H1 (cell line): ENCODE data around the gene RAD23A. TPM values are rescaled to one million over a fixed set of nuclear protein-coding genes. Genes with fewer than 3 reads are reported as not detected.
A peak's percentile ranks its signal among the peaks of the same experiment; 100 is the strongest.
"Not testable (repeated sequence)": the region's sequence is repeated elsewhere in the genome, so short reads cannot be mapped to it uniquely, and the experiment has no call there.

ENCODE experiments used
- CTCF ChIA-PET: fragments of 300-600 bp; sonication (Branson Sonifier 250); formaldehyde crosslinking; loops from one replicate; lab custom pipeline; 2021; ENCODE audit not compliant: partially characterized antibody; lab: Charles Lee
- POLR2A ChIA-PET: fragments of 300-600 bp; sonication (Branson Sonifier 250); formaldehyde crosslinking; loops from one replicate; lab custom pipeline; 2021; ENCODE audit warnings: inconsistent platforms; ENCODE audit not compliant: partially characterized antibody; lab: Charles Lee
- DNase-seq, 2 experiments: peaks; one replicate each; pipeline versions ENCODE4 v3.0.0 to v3.0.0-alpha.2; 2010 to 2022; ENCODE audit warnings: low spot score in 2 of 2, low read depth in 1 of 2, mixed read lengths in 1 of 2
- FAIRE-seq: peaks from 2 replicates; lab custom pipeline; 2011; peaks lifted over from hg19 to GRCh38; lab: Jason Lieb, UNC
- H2AFZ ChIP-seq: 2 replicates; pipeline ENCODE4 v1.8.1; 2012; ENCODE audit warnings: low read length, inconsistent platforms
- H2AK5ac ChIP-seq: 2 replicates; pipeline ENCODE4 v1.6.1; 2013; ENCODE audit warnings: low read depth, low read length
- H2BK120ac ChIP-seq: replicated peaks from 2 replicates; pipeline ENCODE3; 2013; ENCODE audit warnings: low read depth, low read length, inconsistent platforms
- H2BK12ac ChIP-seq: 2 replicates; pipeline ENCODE4 v1.6.1; 2013; ENCODE audit warnings: low read depth, low read length
- H2BK15ac ChIP-seq: 2 replicates; pipeline ENCODE4 v1.6.1; 2013; ENCODE audit warnings: low read length
- H2BK20ac ChIP-seq: 2 replicates; pipeline ENCODE4 v1.6.1; 2013; ENCODE audit warnings: low read length
- H2BK5ac ChIP-seq: 2 replicates; pipeline ENCODE4 v1.6.1; 2013; ENCODE audit warnings: low read depth, low read length
- H3K14ac ChIP-seq: 2 replicates; pipeline ENCODE4 v1.6.1; 2013; ENCODE audit warnings: inconsistent platforms; ENCODE audit not compliant: insufficient read length
- H3K18ac ChIP-seq: 2 replicates; pipeline ENCODE4 v1.6.1; 2013; ENCODE audit warnings: low read length; ENCODE audit errors: extremely low read depth
- H3K23ac ChIP-seq: 2 replicates; pipeline ENCODE4 v1.6.1; 2013; ENCODE audit warnings: inconsistent platforms; ENCODE audit not compliant: insufficient read length
- H3K23me2 ChIP-seq: 2 replicates; pipeline ENCODE4 v1.6.1; 2013; ENCODE audit warnings: low read depth, low read length
- H3K27ac ChIP-seq: 2 replicates; pipeline ENCODE4 v1.6.1; 2011; ENCODE audit warnings: low read depth, low read length, inconsistent platforms
- H3K27me3 ChIP-seq, 4 experiments: replicated peaks in 1 of 4; 1 replicate in 1 of 4; 2 replicates in 3 of 4; pipeline versions ENCODE4 v1.6.1 to v1.8.1; 2011 to 2013; ENCODE audit warnings: low read length in 3 of 4, mild to moderate bottlenecking in 3 of 4, inconsistent platforms in 2 of 4, mixed read lengths in 2 of 4, moderate library complexity in 1 of 4; ENCODE audit not compliant: control insufficient read depth in 3 of 4, insufficient read depth in 3 of 4; ENCODE audit errors: extremely low read depth in 1 of 4
- H3K36me3 ChIP-seq, 4 experiments: 2 replicates each; pipeline versions ENCODE4 v1.6.1 to v1.8.1; 2011 to 2013; ENCODE audit warnings: mild to moderate bottlenecking in 4 of 4, low read length in 3 of 4, moderate library complexity in 2 of 4, control low read depth in 1 of 4, inconsistent platforms in 1 of 4; ENCODE audit not compliant: insufficient read depth in 4 of 4, control insufficient read depth in 2 of 4
- H3K4ac ChIP-seq: replicated peaks from 2 replicates; pipeline ENCODE3; 2013; ENCODE audit warnings: low read length, low read depth, mixed read lengths, inconsistent platforms; ENCODE audit not compliant: insufficient read length
- H3K4me1 ChIP-seq, 4 experiments: replicated peaks in 1 of 4; 1 replicate in 1 of 4; 2 replicates in 3 of 4; pipeline versions ENCODE4 v1.6.1 to v1.8.1; 2011 to 2013; ENCODE audit warnings: low read length in 3 of 4, inconsistent platforms in 2 of 4, mixed read lengths in 1 of 4; ENCODE audit not compliant: insufficient read depth in 4 of 4, control insufficient read depth in 3 of 4
- H3K4me2 ChIP-seq, 2 experiments: 2 replicates each; pipeline versions ENCODE4 v1.6.1 to v1.8.1; 2011 to 2013; ENCODE audit warnings: low read depth in 2 of 2, low read length in 2 of 2, control low read depth in 1 of 2, inconsistent platforms in 1 of 2, mild to moderate bottlenecking in 1 of 2; ENCODE audit not compliant: insufficient read depth in 1 of 2
- H3K4me3 ChIP-seq, 4 experiments: fragments of 200-600, 300-600 bp in 1 of 4; sonication (generic), shearing (Covaris generic), sonication (Bioruptor Twin) in 1 of 4; 2 replicates each; pipeline versions ENCODE4 v1.5.1 to v1.8.1; 2011 to 2016; ENCODE audit warnings: low read length in 4 of 4, low read depth in 3 of 4, control low read depth in 2 of 4, inconsistent platforms in 2 of 4, mild to moderate bottlenecking in 2 of 4, mixed read lengths in 1 of 4, moderate library complexity in 1 of 4; ENCODE audit not compliant: insufficient read depth in 2 of 4; ENCODE audit errors: extremely low read depth in 1 of 4
- H3K56ac ChIP-seq: replicated peaks from 2 replicates; pipeline ENCODE3; 2013; ENCODE audit warnings: low read depth, mild to moderate bottlenecking, mixed read lengths, low read length, inconsistent platforms; ENCODE audit not compliant: insufficient read length
- H3K79me1 ChIP-seq: 2 replicates; pipeline ENCODE4 v1.6.1; 2013; ENCODE audit warnings: low read depth, low read length, control low read depth
- H3K79me2 ChIP-seq, 2 experiments: 2 replicates each; pipeline versions ENCODE4 v1.6.1 to v1.8.1; 2012 to 2013; ENCODE audit warnings: low read length in 2 of 2, mild to moderate bottlenecking in 2 of 2, inconsistent platforms in 1 of 2; ENCODE audit not compliant: insufficient read depth in 2 of 2, control insufficient read depth in 1 of 2
- H3K9ac ChIP-seq, 4 experiments: replicated peaks in 1 of 4; 1 replicate in 1 of 4; 2 replicates in 3 of 4; pipeline versions ENCODE4 v1.6.1 to v1.8.1; 2011 to 2013; ENCODE audit warnings: low read depth in 3 of 4, low read length in 3 of 4, control low read depth in 2 of 4, mild to moderate bottlenecking in 2 of 4, moderate library complexity in 2 of 4, inconsistent platforms in 1 of 4; ENCODE audit errors: extremely low read depth in 1 of 4
- H3K9me3 ChIP-seq, 2 experiments: 2 replicates each; pipeline versions ENCODE4 v1.6.1 to v1.8.1; 2012 to 2013; ENCODE audit warnings: mild to moderate bottlenecking in 2 of 2, moderate library complexity in 2 of 2, control low read depth in 1 of 2, inconsistent platforms in 1 of 2, low read depth in 1 of 2, low read length in 1 of 2, mixed read lengths in 1 of 2; ENCODE audit not compliant: insufficient read depth in 2 of 2
- H4K20me1 ChIP-seq, 2 experiments: replicated peaks in 1 of 2; 2 replicates each; pipeline versions ENCODE3 to v1.8.1; 2011 to 2013; ENCODE audit warnings: inconsistent platforms in 2 of 2, low read length in 2 of 2, mild to moderate bottlenecking in 1 of 2; ENCODE audit not compliant: insufficient read depth in 2 of 2, control insufficient read depth in 1 of 2
- H4K5ac ChIP-seq: 2 replicates; pipeline ENCODE4 v1.6.1; 2013; ENCODE audit warnings: low read length, low read depth, mixed read lengths, inconsistent platforms; ENCODE audit not compliant: insufficient read length
- H4K8ac ChIP-seq: 2 replicates; pipeline ENCODE4 v1.8.0; 2013; ENCODE audit warnings: mild to moderate bottlenecking, moderate library complexity, low read length, inconsistent platforms; ENCODE audit not compliant: insufficient read depth; ENCODE audit errors: extremely low read depth
- H4K91ac ChIP-seq: replicated peaks from 2 replicates; pipeline ENCODE3; 2013; ENCODE audit warnings: low read length, mixed read lengths, inconsistent platforms; ENCODE audit not compliant: insufficient read length
- KDM1A ChIP-seq: fragments of 200-600, 300-600 bp; sonication (generic); IDR thresholded peaks from 2 replicates; pipeline ENCODE4 v1.7.1; 2016; ENCODE audit warnings: mild to moderate bottlenecking, low read length, borderline replicate concordance
- WGBS, 2 experiments: shearing (Covaris generic) in 1 of 2; methylation state at CpG; one replicate each; pipeline versions ENCODE4 v1.1.6 to v1.1.7; 2013 to 2015; ENCODE audit warnings: low lambda C conversion rate in 2 of 2, mixed read lengths in 2 of 2, inconsistent platforms in 1 of 2, low coverage in 1 of 2, missing lambda C conversion rate in 1 of 2; ENCODE audit not compliant: insufficient replicate concordance in 2 of 2, insufficient coverage in 1 of 2, insufficient read length in 1 of 2; ENCODE audit errors: extremely low coverage in 1 of 2, missing lambda C conversion rate in 1 of 2; 5-methylcytosine and 5-hydroxymethylcytosine counted together
- polyA plus RNA-seq, 7 experiments: library from polyadenylated mRNA; depleted of rRNA in 3 of 7; stranded (reverse) in 5 of 7; unstranded in 2 of 7; fragments of >200 nt in 5 of 7; fragments of 200-250 nt in 2 of 7; gene quantifications; 1 replicate in 5 of 7; 2 replicates in 1 of 7; 4 replicates in 1 of 7; pipeline versions ENCODE4 v1.2.1 to v1.2.3, GENCODE V29; 2011 to 2013; ENCODE audit warnings: missing spikeins in 2 of 7, mixed read lengths in 2 of 7
- total RNA-seq: library from RNA; stranded (reverse); fragmentation: NEBNext Ultra II Directional; extraction: Animal tissue kit (Norgen Biotek cat#: 25700); gene quantifications from 2 replicates; pipeline ENCODE4 v1.2.1, GENCODE V29; 2021

RAD23A gene
- total and polyA plus RNA-seq, 2 of the 8 experiments (the other 6 are each of a cell fraction or from before 2014, with no cell fraction given): 40.0 to 76.1 TPM

DNA sequence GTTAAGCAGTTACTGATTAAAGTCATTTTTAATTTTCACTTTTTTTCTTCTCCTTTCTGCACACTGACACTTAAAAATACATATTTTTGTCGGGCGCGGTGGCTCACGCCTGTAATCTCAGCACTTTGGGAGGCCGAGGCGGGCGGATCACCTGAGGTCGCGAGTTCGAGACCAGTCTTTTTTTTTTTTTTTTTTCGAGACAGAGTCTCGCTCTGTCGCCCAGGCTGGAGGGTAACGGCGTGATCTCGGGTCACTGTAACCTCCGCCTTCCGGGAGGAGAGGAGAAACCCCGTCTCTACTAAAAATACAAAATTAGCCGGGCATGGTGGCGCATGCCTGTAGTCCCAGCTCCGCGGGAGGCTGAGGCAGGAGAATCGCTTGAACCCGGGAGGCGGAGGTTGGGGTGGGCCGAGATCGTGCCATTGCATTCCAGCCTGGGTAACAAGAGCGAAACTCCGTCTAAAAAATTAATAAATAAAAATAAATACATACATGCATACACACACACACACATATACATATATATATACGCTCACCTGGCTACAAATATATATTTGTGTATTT, 11.8 kb downstream of the RAD23A start:
- H3K27ac ChIP-seq: not testable (repeated sequence)
- CTCF ChIA-PET: interaction anchor here (6.7 kb wide), 1 partner anchor 9 kb away, joined by 62 read pairs; no protein-coding TSS in a partner anchor

More for the DNA sequence above, 11.8 kb downstream of the RAD23A start:
- not testable (repeated sequence) for H3K23me2 ChIP-seq, H3K4me1 ChIP-seq, H4K20me1 ChIP-seq, H2BK120ac ChIP-seq, H3K56ac ChIP-seq, H2AFZ ChIP-seq, H3K27me3 ChIP-seq, H3K9ac ChIP-seq, H2BK20ac ChIP-seq, DNase-seq, H2BK5ac ChIP-seq, H2AK5ac ChIP-seq, H3K14ac ChIP-seq, H3K18ac ChIP-seq, H4K5ac ChIP-seq, H3K9me3 ChIP-seq, H3K4ac ChIP-seq, H4K8ac ChIP-seq, FAIRE-seq, H3K79me1 ChIP-seq, H3K23ac ChIP-seq, H2BK15ac ChIP-seq, H4K91ac ChIP-seq, H2BK12ac ChIP-seq
- Histone ChIP-seq H3K36me3 (peaks cover 0 to 19% (median 3%) of the 10 kb centered on the region in 4 experiments; a peak in 4 of 8 replicates), H3K4me2 (peak overlapping the region; percentile 67 to 81; a peak in 3 of 4 replicates), H3K4me3 (peak overlapping the region; percentile 82 to 91 (median 88)), H3K79me2 (peaks cover 4 to 27% of the 10 kb centered on the region in 2 experiments; a peak in 3 of 4 replicates)
- 89% methylated on average over 16 of the region's 31 CpGs; no CpG with 5 or more reads in 1 of the 2 experiments for WGBS, 2 experiments
- POLR2A ChIA-PET: interaction anchor here (0.8 to 8.1 kb wide), 8 partner anchors 5 to 72 kb away, joined by 3 to 71 read pairs (median 22); partner anchors contain the start of genes CALR, FARSA, GCDH and KLF1
- peak; percentile 45; the same call in 1 of the 2 replicates for TF ChIP-seq KDM1A
